Measurements from ENCODE around the gene CHPF2. TPM values are rescaled to one million over a fixed set of nuclear protein-coding genes. Genes with fewer than 3 reads are reported as not detected.

Gene CHPF2
- total RNA-seq (2022; extraction: Qiagen RNA extraction; ENCODE audit: low read depth) = 39.4 to 53.0 TPM (median 48.5 TPM) in 5 replicates

DNA sequence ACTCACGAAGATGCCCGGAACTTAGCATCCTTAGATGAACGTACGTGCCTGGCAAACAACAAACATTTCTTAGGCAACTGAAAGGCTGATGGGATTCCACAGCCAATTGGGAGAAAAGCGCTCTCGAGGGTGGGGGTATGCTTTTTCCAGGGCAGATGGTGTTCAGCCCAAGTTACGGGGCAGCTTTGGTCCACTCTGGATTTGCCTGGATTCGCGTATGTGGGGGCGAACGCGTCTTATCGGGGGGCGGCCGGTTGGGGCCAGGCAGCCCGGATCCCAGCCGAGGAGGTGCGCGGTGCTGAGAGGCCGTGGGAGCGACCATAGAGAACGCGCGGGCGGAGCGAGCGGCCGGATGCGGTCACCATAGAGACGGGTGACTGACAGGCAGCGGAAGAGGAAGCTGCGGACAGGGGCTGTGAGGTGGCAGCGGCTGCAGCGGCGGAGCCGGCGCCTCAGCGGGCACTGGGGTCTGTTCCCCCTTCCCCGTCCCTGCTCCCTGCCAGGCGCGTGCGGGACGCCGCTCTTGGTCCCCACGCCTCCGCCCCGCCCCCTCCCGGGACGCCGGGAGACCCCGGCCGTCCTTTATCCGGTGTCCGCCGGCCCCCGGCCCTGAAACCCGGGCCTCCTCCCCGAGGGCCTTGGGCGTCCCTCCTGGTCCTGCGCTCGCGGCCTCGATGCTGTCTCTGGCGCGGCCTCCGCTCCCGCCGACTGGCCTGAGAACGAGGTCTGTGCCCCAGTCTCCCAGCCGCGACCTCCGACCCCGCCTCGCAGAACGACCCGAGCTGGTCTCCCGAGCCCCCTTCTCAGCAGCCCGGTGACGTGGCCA, at the start of gene CHPF2:
TSS of gene CHPF2 (plus strand) at position 393 of the 826 bp plus-strand sequence. CDS start 1,529 bp downstream, outside the sequence.

GRCh38 chr7:151186640-151187408, 45.5 kb upstream of the CHPF2 start, which contains the start of gene ASB10:
TSS of gene ASB10 (minus strand) at chr7:151187250. CDS start at chr7:151187130, 120 bp downstream.

GRCh38 chr7:151210087-151210854, 22.0 kb upstream of the CHPF2 start, which contains the start of gene H2BK1:
TSS of gene H2BK1 (minus strand) at chr7:151210488. CDS start at chr7:151210318, 170 bp downstream.

GRCh38 chr7:151226875-151227782, 5.2 kb upstream of the CHPF2 start, which contains the start of gene ABCF2:
TSS of gene ABCF2 (minus strand) at chr7:151227205. CDS start at chr7:151226458, 747 bp downstream.

DNA sequence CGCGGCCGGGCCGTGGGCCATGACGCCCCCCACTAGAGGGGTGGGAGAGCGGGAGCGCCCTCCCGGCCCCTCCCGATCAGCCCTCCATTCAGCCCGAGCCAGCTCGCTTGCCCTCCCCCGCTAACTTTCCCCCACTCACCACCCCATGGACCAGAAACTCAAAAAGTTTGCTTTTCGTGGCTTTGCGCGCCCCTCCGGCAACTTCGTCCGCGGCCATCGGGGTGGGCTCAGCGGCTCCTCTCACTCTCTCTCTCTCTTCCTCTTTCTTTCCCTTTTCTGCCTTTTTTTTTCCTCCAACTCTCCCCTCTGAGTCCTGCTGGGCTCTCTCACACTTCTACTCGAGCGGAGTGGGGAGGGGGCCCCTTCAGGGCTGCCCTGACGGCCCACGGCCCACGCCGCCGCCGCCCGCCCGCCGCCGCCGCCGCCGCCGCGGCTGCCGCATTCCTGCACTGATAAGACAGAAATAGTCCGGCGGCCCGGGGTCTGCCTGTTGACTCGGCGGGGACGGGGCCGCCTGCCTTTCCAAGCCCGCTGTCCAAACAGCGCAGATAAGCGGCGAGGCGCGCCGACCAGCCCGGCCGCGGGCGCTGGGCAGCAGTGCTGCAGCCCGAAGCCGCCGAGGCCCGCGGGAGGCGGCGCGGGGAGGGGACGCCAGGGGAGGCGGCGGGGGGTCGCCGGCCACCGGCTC, 16.2 kb downstream of the CHPF2 start, which contains the start of gene SMARCD3:
TSS of gene SMARCD3 (minus strand) at position 349 of the 688 bp plus-strand sequence. CDS start at position 217, 132 bp downstream.

Other genes starting within 250 kb of the CHPF2 start
- 0.18 to 0.47 TPM (median 0.34 TPM) in 5 replicates for gene NOS3, start 241.5 kb upstream of the CHPF2 start, total RNA-seq (2022; extraction: Qiagen RNA extraction; ENCODE audit: low read depth)
- gene ATG9B, start 208.0 kb upstream of the CHPF2 start, total RNA-seq (2022; extraction: Qiagen RNA extraction; ENCODE audit: low read depth) = 0.64 to 0.97 TPM (median 0.86 TPM) in 5 replicates
- gene ABCB8, start 204.0 kb upstream of the CHPF2 start, total RNA-seq (2022; extraction: Qiagen RNA extraction; ENCODE audit: low read depth) = 38.3 to 53.5 TPM (median 45.1 TPM) in 5 replicates
- 7.6 to 12.8 TPM (median 10.2 TPM) in 5 replicates for gene ASIC3, start 184.0 kb upstream of the CHPF2 start, total RNA-seq (2022; extraction: Qiagen RNA extraction; ENCODE audit: low read depth)
- 32.3 to 35.2 TPM (median 33.4 TPM) in 5 replicates for gene CDK5, start 174.6 kb upstream of the CHPF2 start, total RNA-seq (2022; extraction: Qiagen RNA extraction; ENCODE audit: low read depth)
- 195 to 312 TPM (median 291 TPM) in 5 replicates for gene SLC4A2, start 172.9 kb upstream of the CHPF2 start, total RNA-seq (2022; extraction: Qiagen RNA extraction; ENCODE audit: low read depth)
- 58.0 to 84.2 TPM (median 76.7 TPM) in 5 replicates for gene FASTK, start 151.7 kb upstream of the CHPF2 start, total RNA-seq (2022; extraction: Qiagen RNA extraction; ENCODE audit: low read depth)
- gene TMUB1, start 149.0 kb upstream of the CHPF2 start, total RNA-seq (2022; extraction: Qiagen RNA extraction; ENCODE audit: low read depth) = 35.5 to 58.8 TPM (median 56.8 TPM) in 5 replicates
- gene AGAP3, start 146.0 kb upstream of the CHPF2 start, total RNA-seq (2022; extraction: Qiagen RNA extraction; ENCODE audit: low read depth) = 54.6 to 71.6 TPM (median 67.0 TPM) in 5 replicates
- not detected in 5 replicates for gene GBX1, start 64.8 kb upstream of the CHPF2 start, total RNA-seq (2022; extraction: Qiagen RNA extraction; ENCODE audit: low read depth)
- not detected in 5 replicates for gene ASB10, start 45.2 kb upstream of the CHPF2 start, total RNA-seq (2022; extraction: Qiagen RNA extraction; ENCODE audit: low read depth)
- gene H2BK1, start 22.0 kb upstream of the CHPF2 start, total RNA-seq (2022; extraction: Qiagen RNA extraction; ENCODE audit: low read depth) = not detected in 5 replicates
- gene ABCF2, start 5.3 kb upstream of the CHPF2 start, total RNA-seq (2022; extraction: Qiagen RNA extraction; ENCODE audit: low read depth) = 69.2 to 73.0 TPM (median 70.1 TPM) in 5 replicates
- gene SMARCD3, start 16.2 kb downstream of the CHPF2 start, total RNA-seq (2022; extraction: Qiagen RNA extraction; ENCODE audit: low read depth) = 8.9 to 12.0 TPM (median 11.2 TPM) in 5 replicates
- gene NUB1, start 109.3 kb downstream of the CHPF2 start, total RNA-seq (2022; extraction: Qiagen RNA extraction; ENCODE audit: low read depth) = 37.2 to 52.1 TPM (median 39.9 TPM) in 5 replicates
- gene WDR86, start 177.6 kb downstream of the CHPF2 start, total RNA-seq (2022; extraction: Qiagen RNA extraction; ENCODE audit: low read depth) = 0.09 to 0.26 TPM (median 0.15 TPM) in 5 replicates
- gene CRYGN, start 207.7 kb downstream of the CHPF2 start, total RNA-seq (2022; extraction: Qiagen RNA extraction; ENCODE audit: low read depth) = not detected in 5 replicates